CD14-positive monocyte (primary cell): Measurements from ENCODE around the gene PIK3AP1. TPM values are rescaled to one million over a fixed set of nuclear protein-coding genes. Genes with fewer than 3 reads are reported as not detected.
A peak's percentile ranks its signal among the peaks of the same experiment; 100 is the strongest.

Experiments used
- DNase-seq, 3 donors: peaks; one replicate each; pipeline ENCODE4 v3.0.0-alpha.2; 2011 to 2022
- H2AFZ ChIP-seq: 2 replicates; pipeline ENCODE4 v1.6.0; 2012; ENCODE audit warnings: mild to moderate bottlenecking, low read depth, low read length, inconsistent platforms; ENCODE audit not compliant: insufficient read depth, poor library complexity, severe bottlenecking
- H3K27ac ChIP-seq, 2 donors: 1 replicate in 1 of 2; 2 replicates in 1 of 2; pipeline ENCODE4 v1.5.1; 2012 to 2013; ENCODE audit warnings: low read length in 2 of 2, control low read depth in 1 of 2, inconsistent platforms in 1 of 2, low read depth in 1 of 2, mild to moderate bottlenecking in 1 of 2
- H3K27me3 ChIP-seq, 2 donors: one replicate each; pipeline versions ENCODE4 v1.6.0 to v1.6.1; 2011 to 2013; ENCODE audit warnings: low read length in 2 of 2; ENCODE audit not compliant: control insufficient read depth in 2 of 2, insufficient read depth in 2 of 2
- H3K36me3 ChIP-seq, 2 donors: replicated peaks in 1 of 2; 1 replicate in 1 of 2; 2 replicates in 1 of 2; pipeline versions ENCODE4 v1.5.1 to v1.6.1; 2012 to 2013; ENCODE audit warnings: low read length in 2 of 2, control low read depth in 1 of 2, inconsistent platforms in 1 of 2, mild to moderate bottlenecking in 1 of 2; ENCODE audit not compliant: insufficient read depth in 2 of 2, control insufficient read depth in 1 of 2
- H3K4me1 ChIP-seq, 2 donors: 1 replicate in 1 of 2; 2 replicates in 1 of 2; pipeline versions ENCODE4 v1.5.1 to v1.6.1; 2012 to 2013; ENCODE audit warnings: low read length in 2 of 2, control low read depth in 1 of 2, inconsistent platforms in 1 of 2, mild to moderate bottlenecking in 1 of 2, moderate library complexity in 1 of 2; ENCODE audit not compliant: insufficient read depth in 2 of 2, control insufficient read depth in 1 of 2
- H3K4me2 ChIP-seq: replicated peaks from 2 replicates; pipeline ENCODE3; 2012; ENCODE audit warnings: low read length, moderate library complexity, mild to moderate bottlenecking; ENCODE audit not compliant: poor library complexity, severe bottlenecking; ENCODE audit errors: extremely low read depth
- H3K4me3 ChIP-seq, 3 experiments: fragments of 200-600 bp in 1 of 3; sonication (generic) in 1 of 3; replicated peaks in 1 of 3; 1 replicate in 2 of 3; 2 replicates in 1 of 3; pipeline ENCODE4 v1.5.1; 2011 to 2013; ENCODE audit warnings: low read length in 3 of 3, mild to moderate bottlenecking in 3 of 3, control low read depth in 2 of 3, low read depth in 2 of 3, inconsistent platforms in 1 of 3, moderate library complexity in 1 of 3
- H3K79me2 ChIP-seq: 2 replicates; pipeline ENCODE4 v1.6.0; 2012; ENCODE audit warnings: mild to moderate bottlenecking, control low read depth, inconsistent platforms, low read length, moderate library complexity; ENCODE audit not compliant: insufficient read depth
- H3K9ac ChIP-seq: 2 replicates; pipeline ENCODE4 v1.6.0; 2017; ENCODE audit warnings: low read length, mild to moderate bottlenecking; ENCODE audit not compliant: insufficient read depth, poor library complexity, severe bottlenecking
- H3K9me3 ChIP-seq, 2 donors: replicated peaks in 1 of 2; 1 replicate in 1 of 2; 2 replicates in 1 of 2; pipeline versions ENCODE4 v1.5.1 to v1.6.1; 2012 to 2013; ENCODE audit warnings: low read length in 2 of 2, control low read depth in 1 of 2; ENCODE audit not compliant: control insufficient read depth in 1 of 2, insufficient read depth in 1 of 2
- H4K20me1 ChIP-seq: 2 replicates; pipeline ENCODE4 v1.6.0; 2012; ENCODE audit warnings: mild to moderate bottlenecking, low read length, control low read depth, moderate library complexity; ENCODE audit not compliant: insufficient read depth
- H3K27ac Mint-ChIP-seq, 7 donors: one replicate each; pipeline ENCODE4 v1.8.0; 2020; ENCODE audit warnings: mild to moderate bottlenecking in 7 of 7, mixed read lengths in 7 of 7, moderate library complexity in 6 of 7, inconsistent platforms in 2 of 7
- H3K27me3 Mint-ChIP-seq, 3 donors: one replicate each; pipeline ENCODE4 v1.8.0; 2021 to 2022; ENCODE audit warnings: low read depth in 3 of 3, mild to moderate bottlenecking in 3 of 3, mixed read lengths in 3 of 3, moderate library complexity in 3 of 3, inconsistent platforms in 1 of 3
- H3K36me3 Mint-ChIP-seq, 2 donors: one replicate each; pipeline ENCODE4 v1.8.0; 2020; ENCODE audit warnings: mixed read lengths in 2 of 2, inconsistent platforms in 1 of 2, mild to moderate bottlenecking in 1 of 2
- H3K4me1 Mint-ChIP-seq: one replicate; pipeline ENCODE4 v1.8.0; 2020; ENCODE audit warnings: mild to moderate bottlenecking, mixed read lengths
- H3K4me3 Mint-ChIP-seq, 2 donors: one replicate each; pipeline ENCODE4 v1.8.0; 2020; ENCODE audit warnings: mild to moderate bottlenecking in 2 of 2, mixed read lengths in 2 of 2, moderate library complexity in 1 of 2
- H3K9me3 Mint-ChIP-seq, 7 donors: one replicate each; pipeline ENCODE4 v1.8.0; 2020 to 2022; ENCODE audit warnings: mixed read lengths in 7 of 7, mild to moderate bottlenecking in 6 of 7, moderate library complexity in 6 of 7, inconsistent platforms in 2 of 7
- CTCF ChIP-seq: fragments of 200-600 bp; IDR thresholded peaks from one replicate; pipeline ENCODE4 v1.8.0; 2022; ENCODE audit warnings: antibody characterized with exemption, mild to moderate bottlenecking
- WGBS: methylation state at CpG from one replicate; pipeline ENCODE4 v1.1.5; 2013; ENCODE audit warnings: missing lambda C conversion rate; ENCODE audit not compliant: insufficient coverage; 5-methylcytosine and 5-hydroxymethylcytosine counted together
- intact Hi-C, 2 donors: fragments of 100-400 bp; cut with micrococcal nuclease; formaldehyde crosslinking; loops; one replicate each; pipeline versions ENCODE4 v1.15.0 to v1.15.1; 2023
- polyA plus RNA-seq, 3 donors: library from polyadenylated mRNA; depleted of rRNA in 1 of 3; unstranded in 2 of 3; stranded (reverse) in 1 of 3; fragments of 300-500 nt in 2 of 3; fragments of >200 nt in 1 of 3; fragmentation: Illumina TruSeq in 2 of 3; gene quantifications; 1 replicate in 2 of 3; 2 replicates in 1 of 3; pipeline ENCODE4 v1.2.3, GENCODE V29; 2012 to 2021

The PIK3AP1 gene
- polyA plus RNA-seq, 3 donors, result 95.5 to 157 (median 112) TPM

- H3K9me3 ChIP-seq, result no peaks in the 10 kb centered on the region
- Mint-ChIP-seq H3K9me3 (no peaks in the 10 kb centered on the region), H3K27me3 (peaks cover 0 to 3% (median 0%) of the 10 kb centered on the region in 3 donors), H3K4me3 (no peak overlapping the region), H3K4me1 (no peaks in the 10 kb centered on the region), H3K27ac (peak overlapping the region in 2 of 7 donors; percentile 23 to 58), H3K36me3 (peaks cover 98 to 100% of the 10 kb centered on the region in 2 donors)
- H3K4me1 ChIP-seq, result no peaks in the 10 kb centered on the region
- TF ChIP-seq CTCF, result no peak
- no peak overlapping the region for H3K4me2 ChIP-seq
- peaks cover 99% of the 10 kb centered on the region for H4K20me1 ChIP-seq
- H3K27ac ChIP-seq, result peak overlapping the region in 1 of 2 donors; percentile 4
- no peak overlapping the region for H3K9ac ChIP-seq
- DNase-seq, result no peak
- WGBS, result 67% methylated on average over 1 of the region's 2 CpGs
- no peak overlapping the region for H3K4me3 ChIP-seq
- H3K36me3 ChIP-seq, result peaks cover 99 to 100% of the 10 kb centered on the region in 2 donors
- H3K79me2 ChIP-seq, result peaks cover 9% of the 10 kb centered on the region
- intact Hi-C loops, result no loop called here
- no peak overlapping the region for H2AFZ ChIP-seq
- H3K27me3 ChIP-seq, result no peaks in the 10 kb centered on the region
Measured at GRCh38 chr10:96618653-96619052, 101.7 kb downstream of the PIK3AP1 start.

- Histone ChIP-seq H3K9me3 (no peaks in the 10 kb centered on the region), H3K4me1 (no peaks in the 10 kb centered on the region), H3K27ac (no peak overlapping the region), H3K4me3 (no peak overlapping the region), H3K9ac (no peak overlapping the region), H3K79me2 (peaks cover 9% of the 10 kb centered on the region), H2AFZ (no peak overlapping the region), H3K27me3 (no peaks in the 10 kb centered on the region), H4K20me1 (peaks cover 96% of the 10 kb centered on the region), H3K4me2 (no peak overlapping the region), H3K36me3 (peaks cover 96 to 97% of the 10 kb centered on the region in 2 donors)
- Mint-ChIP-seq H3K27ac (peak overlapping the region in 1 of 7 donors; percentile 23), H3K27me3 (peaks cover 0 to 3% (median 0%) of the 10 kb centered on the region in 3 donors), H3K4me3 (no peak overlapping the region), H3K36me3 (peaks cover 95 to 99% of the 10 kb centered on the region in 2 donors), H3K4me1 (no peaks in the 10 kb centered on the region), H3K9me3 (no peaks in the 10 kb centered on the region)
- DNase-seq, result no peak
- intact Hi-C loops, result no loop called here
- WGBS, result 94% methylated on average over 2 of the region's 4 CpGs
- no peak for TF ChIP-seq CTCF
Measured at GRCh38 chr10:96616961-96617360, 103.4 kb downstream of the PIK3AP1 start.
